Stimulated activated CD4-positive, alpha-beta T cell treated with anti-CD3 and anti-CD28 coated beads, Interleukin-1b, Interleukin-23, amount 100 ng/mL, for 24 hours (primary cell): ENCODE measurements around the gene QRSL1.
A peak's percentile ranks its signal among the peaks of the same experiment; 100 is the strongest.
"Not testable (repeated sequence)": the region's sequence is repeated elsewhere in the genome, so short reads cannot be mapped to it uniquely, and the experiment has no call there.

Experiments used
- DNase-seq, 4 experiments: peaks; one replicate each; pipeline ENCODE4 v3.0.0-alpha.2; 2020; ENCODE audit warnings: low read depth in 4 of 4, low spot score in 1 of 4

QRSL1 gene, protein sequence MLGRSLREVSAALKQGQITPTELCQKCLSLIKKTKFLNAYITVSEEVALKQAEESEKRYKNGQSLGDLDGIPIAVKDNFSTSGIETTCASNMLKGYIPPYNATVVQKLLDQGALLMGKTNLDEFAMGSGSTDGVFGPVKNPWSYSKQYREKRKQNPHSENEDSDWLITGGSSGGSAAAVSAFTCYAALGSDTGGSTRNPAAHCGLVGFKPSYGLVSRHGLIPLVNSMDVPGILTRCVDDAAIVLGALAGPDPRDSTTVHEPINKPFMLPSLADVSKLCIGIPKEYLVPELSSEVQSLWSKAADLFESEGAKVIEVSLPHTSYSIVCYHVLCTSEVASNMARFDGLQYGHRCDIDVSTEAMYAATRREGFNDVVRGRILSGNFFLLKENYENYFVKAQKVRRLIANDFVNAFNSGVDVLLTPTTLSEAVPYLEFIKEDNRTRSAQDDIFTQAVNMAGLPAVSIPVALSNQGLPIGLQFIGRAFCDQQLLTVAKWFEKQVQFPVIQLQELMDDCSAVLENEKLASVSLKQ

DNA sequence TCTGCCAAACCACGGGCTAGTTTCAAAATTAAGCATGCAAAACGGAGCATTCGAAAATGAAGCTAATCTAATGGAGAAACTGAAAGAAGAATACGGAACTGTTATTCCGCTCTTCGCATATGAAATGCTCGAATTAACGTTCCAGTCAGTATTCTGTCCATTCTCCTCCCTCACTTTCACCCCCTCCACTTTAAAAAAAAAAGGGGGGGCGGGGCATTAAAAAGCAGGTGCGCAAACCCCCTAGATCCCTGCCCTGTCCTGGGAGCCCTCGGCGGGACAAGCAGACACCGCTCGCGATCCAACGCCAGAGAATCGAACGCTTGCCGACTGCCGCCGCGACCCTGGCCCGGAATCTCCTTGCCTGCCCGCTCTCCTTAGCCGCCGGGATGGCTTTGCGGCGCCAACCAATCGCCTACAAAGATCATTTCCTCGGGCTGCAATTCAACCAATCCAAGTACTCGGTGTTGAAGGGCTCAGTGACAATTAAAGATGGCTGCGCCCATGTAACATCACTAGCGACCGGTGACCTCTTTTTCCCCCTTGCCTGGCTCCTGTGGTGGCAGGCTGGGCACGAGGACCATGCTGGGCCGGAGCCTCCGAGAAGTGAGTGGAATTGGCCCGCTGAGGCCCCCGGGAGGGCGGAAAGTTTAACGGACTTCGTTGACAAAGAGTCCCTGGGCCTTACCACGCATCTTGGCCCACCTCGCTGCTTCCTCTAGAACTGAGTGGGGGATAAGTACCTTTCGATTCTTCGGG is at the start of gene QRSL1, which contains the start of gene RTN4IP1:
QRSL1 (plus strand) TSS at position 476 of the 756 bp plus-strand sequence; CDS start at position 580, 104 bp downstream.
RTN4IP1 (minus strand) TSS at position 396 of the 756 bp plus-strand sequence. CDS start 477 bp downstream, outside the sequence.
- peak; percentile 54 to 69 (median 60) for DNase-seq

DNA sequence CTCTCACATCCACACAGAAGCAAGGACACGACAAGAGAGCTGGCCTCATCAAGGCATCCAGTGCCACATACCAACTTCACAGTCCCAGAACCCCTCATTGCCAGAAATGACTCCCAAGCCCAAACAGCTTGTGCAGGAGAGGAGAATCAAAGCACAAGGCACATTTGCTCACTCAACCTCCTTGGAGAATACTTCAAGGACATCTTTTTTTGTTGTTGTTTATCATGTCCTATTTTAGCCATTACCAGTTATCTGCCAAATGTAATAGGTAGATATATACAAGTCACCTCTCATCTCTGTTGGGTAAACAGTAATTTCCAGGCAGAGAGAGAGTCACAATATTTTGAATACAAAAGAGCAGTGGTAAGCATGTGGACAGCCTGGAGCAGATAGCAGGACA is 47.9 kb upstream of the QRSL1 start:
- no peak for DNase-seq

DNA sequence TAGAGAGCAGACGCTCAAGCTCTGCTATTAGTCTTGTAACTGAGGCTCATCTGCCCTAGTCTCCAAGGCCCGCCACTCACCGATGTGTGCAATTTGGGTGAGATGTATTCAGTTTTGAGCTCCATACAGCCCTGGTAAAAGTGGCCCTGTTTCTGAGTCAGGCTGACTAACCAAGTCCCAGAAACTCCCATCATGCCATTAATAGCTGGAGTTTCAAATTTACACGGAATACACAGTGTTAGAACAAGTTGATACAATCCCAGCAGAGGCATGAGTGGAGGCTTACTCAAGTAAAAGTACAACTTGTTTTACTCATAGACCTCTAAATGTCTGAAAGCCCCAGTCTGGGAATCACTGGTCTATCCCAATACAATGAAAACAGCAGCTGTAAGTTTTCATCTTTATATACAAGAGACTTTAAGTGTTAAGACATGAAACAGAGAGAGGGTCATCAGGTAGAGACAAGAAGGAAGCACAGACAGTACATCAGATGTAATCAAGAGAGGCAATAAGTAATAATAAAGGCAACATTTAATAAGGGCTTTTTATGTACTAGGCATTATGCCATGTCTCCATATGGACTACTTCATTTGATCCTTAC is 42.5 kb upstream of the QRSL1 start:
- DNase-seq, result no peak

DNA sequence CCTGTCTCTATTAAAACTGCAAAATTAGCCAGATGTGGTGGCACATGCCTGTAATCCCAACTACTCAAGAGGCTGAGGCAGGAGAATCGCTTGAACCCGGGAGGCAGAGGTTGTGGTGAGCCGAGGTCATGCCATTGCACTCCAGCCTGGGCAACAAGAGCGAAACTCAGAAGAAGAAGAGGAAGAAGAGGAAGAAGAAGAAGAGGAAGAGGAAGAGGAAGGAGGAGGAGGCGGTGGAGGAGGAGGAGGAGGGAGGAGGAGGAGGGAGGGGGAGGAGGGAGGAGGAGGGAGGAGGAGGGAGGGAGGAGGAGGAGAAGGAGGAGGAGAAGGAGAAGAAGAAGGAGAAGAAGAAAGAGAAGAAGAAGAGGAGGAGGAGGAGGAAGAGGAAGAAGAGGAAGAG is 40.4 kb upstream of the QRSL1 start:
- not testable (repeated sequence) for DNase-seq

DNA sequence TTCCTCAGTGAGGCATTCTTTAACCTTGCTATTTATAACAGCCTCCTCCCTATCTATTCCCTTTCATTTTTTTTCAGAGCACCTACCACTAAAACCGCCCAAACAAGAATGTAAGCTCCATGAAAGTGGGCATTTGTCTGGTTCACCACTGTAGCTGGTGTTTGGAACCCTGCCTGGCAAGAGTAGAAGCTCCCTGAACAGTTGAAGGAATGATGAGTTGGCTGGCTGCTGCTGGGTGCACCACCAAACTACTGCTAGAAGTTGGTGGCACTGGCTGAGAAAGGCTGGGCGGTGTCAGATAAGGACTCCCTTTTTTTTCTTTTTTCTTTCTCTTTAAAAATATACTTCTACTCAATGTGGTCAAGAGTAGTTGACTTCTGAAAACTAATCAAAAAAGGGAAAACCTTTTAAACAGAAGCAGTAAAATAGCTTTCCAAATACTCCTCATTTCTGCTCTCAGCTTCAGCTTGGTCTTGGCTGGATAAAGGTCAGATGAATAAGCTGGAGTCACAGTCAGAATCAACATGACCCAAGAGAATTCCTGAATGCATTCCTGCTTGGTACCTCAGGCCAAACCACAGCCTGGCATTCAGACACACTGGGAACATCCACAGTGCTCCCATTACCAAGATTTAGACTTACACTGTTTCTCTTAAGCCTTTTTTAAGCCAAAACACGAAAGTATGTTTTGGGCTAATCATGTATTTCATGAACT is 38.1 kb upstream of the QRSL1 start:
- no peak for DNase-seq

DNA sequence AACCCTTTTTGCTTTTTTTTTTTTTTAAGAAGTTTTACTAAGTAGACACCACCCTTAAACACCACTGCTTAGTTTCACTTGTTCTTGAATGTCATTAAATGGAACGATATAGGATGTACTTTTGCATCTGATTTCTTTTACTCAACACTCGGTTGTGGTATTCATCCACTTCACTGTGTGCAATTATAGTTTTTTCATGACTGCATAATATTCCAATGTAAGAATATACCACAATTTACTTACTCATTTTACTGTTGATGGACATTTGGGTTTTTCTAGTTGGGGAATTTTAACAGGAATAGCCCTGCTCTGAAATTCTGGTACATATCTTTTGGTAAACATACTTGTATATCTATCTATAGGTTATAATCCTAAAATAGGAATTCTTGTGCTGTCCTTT is 29.9 kb upstream of the QRSL1 start:
- DNase-seq, result no peak

DNA sequence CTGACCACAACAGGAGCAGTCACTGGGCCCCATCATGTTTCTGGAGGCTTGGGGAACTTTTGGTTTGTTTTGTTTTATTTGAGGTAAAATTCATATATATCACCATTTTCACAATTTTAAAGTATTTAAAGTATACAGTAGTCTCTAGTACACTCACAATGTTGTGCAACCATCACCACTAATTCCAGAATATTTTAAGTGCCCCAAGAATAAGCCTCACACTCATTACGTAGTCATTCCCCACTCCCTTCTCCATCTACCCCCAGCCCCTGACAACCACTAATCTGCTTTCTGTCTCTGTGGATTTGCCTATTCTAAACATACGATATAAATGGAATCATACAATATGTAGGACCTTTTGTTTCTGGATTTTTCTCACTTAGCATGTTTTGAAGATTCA is 29.0 kb upstream of the QRSL1 start:
- DNase-seq, result no peak

DNA sequence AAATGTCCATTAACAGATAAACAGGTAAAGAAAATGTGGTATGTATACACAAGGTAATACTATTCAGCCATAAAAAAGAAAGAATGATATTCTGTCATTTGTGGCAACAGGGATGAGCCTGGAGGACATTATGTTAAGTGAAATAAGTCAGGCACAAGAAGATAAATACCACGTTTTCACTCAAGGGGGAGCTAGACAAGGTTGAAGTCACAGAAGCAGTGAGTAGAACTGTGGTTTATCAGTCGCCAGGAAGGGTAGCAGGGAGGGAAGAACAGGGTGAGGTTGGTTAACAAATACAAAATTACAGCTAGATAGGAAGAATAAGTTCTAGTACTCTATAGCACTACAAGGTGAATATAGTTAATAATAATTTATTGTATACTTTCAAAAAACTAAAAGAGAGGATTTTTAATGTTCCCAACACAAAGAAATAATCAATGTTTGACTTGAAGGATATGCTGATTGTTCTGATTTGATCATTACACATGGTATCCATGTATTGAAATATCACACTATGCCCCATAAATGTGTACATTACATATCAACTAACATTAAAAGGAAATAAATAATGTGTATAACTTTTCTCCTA is 21.2 kb upstream of the QRSL1 start:
- peak in 1 of 4 experiments; percentile 8 for DNase-seq

DNA sequence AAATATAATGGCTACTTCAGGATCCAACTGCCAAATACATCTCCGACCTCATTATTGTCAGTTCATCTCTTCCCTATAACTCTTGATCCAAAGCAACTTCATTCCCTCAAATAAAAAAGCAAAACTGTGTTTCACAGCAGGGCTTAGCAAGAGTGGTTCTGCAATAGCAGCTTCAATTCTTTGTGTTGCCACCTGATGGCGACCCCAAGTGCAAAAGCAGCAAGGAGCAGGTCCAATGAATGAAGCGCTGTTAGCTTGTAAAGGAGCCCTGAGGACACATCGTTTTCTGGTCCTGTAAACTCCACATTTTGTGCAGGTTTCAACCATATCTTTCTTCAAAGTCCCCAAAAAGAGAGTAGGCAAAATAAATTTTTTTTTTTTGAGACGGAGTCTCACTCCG is 19.7 kb upstream of the QRSL1 start:
- DNase-seq, result no peak

DNA sequence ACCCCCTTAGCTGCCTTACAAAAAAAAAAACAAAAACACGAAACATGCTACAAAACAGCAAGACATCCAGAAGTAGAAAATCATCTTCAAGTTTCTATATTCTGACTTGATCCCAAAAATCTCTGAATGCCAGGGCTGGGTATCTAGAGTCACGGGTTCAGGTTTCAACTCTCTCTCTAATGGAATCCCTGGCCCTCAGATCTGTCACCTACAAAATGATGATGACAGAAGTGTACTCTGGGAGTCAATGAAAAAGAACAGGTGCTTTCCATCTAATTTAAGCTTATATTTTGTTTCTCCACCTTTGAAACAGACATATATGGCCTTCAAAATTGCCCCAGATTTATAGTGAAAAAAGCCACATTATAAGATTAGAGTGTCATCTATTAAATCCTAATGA is 18.3 kb upstream of the QRSL1 start:
- no peak for DNase-seq

DNA sequence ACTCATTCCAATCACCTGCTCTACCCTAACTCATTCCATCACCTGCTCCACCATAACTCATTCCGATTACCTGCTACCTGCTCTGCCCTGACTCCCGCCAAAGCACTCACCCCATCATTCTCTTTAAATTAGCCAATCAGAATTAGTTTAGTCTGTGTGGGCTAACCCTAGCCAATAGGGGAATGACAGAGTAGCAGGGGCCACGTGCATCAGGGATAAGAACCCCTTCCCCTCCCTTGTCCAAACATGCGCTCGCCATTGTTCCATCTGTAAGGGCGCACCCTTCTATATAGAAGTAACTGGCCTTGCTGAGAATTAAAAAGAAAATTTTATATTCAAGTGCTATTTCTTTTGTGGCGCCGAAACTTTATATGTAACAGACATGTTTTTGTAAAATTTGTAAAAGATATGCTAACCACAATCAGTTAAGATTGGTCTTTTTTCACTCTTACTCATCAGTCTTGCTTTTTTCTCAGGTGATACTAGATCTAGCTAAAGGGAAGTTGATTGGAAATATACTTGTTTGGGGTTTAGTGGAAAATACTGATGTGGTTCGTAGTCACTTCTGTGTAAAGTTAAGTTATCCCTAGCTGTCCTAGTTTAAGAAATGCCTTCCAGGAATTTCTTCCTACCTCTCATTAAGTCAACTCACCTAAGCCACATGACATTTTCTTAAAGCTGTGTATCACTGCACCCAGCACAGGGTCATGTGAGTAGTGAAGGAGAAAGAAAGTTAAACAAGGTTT is 16.5 kb upstream of the QRSL1 start:
- DNase-seq, result no peak

DNA sequence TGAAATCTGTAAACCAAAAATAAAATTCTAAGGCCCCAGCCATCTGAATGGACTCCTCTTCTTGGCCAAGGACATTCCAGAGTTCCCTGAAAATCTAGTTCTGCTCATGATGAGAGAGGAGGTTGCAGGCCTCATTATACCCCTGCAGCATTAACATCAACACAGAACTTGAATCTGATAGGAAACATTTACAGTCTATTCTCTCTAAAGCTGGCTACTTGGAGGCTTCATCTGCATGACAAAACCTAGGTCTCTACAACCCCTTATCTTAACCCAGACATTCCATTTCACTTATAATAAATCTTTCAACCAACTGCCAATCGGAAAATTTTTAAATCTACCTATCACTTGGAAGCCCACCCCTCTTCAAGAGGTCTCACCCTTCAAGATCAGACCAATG is 15.8 kb upstream of the QRSL1 start:
- DNase-seq, result no peak

DNA sequence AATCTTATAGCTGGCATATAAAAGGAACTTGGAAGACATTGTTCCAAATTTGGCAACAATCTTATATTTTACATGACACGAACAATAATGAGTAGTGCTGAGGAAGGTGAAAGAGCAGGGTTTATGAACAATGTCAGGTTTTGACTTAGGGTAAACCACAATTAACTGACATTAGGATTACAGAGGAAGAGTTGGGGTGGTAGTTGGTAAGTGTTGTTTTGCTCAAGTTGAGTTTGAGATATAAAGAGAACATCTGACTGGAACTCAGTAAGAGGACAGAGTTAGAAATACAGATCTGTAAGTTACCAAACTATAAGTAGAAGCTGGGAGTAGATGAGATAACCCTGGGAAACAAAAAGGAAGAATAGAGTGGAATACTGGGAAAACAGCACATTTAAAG is 15.2 kb upstream of the QRSL1 start:
- DNase-seq, result no peak

DNA sequence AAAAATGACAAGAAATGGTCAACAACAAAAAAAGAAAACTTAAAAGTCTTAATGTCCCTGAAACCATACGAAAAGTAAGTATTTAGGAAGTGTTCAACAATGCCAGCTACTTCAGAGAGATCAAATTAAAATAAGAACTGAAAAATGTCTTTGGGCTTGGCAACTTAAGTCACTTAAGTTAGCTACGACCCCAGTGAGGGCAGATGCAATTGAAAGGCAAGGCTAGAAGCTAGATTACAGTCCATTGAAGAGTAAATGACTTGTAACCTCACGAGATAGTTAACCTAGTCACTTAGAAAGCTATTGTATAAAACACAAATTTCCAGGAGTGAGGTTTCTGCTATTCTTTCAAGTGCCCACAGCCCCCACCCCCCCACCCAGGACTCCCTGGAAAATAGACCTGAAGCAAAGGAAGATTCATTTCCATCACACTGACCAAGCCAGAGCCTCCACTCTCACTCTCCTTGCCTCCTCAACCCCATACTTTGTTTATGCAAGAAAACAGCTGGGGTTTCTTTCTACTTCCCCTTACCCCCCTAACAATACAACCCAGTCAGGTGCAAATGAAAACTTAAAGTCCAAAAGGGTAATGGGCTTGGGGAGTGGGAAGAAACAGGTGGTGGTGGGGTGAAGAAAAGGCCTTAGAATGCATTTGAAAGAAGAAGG is 14.7 kb upstream of the QRSL1 start:
- DNase-seq, result no peak

DNA sequence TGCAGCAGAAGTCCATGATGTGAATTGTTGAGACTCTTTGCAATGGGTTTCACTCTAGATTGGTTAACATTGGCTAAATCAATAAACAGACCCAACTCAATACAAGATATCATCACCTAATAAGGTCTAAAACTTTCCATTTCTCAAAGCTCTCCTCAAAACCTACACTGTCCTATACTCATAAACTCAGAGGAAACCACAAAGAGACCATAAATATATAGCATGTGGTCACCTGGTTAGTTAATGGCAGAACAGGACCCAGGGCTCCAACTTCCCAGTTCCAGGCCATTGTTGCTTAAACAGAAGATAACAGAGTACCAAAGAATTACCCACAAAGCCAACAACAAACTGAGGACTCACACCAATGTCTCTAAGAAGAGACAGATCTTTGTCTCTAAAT is 12.1 kb upstream of the QRSL1 start:
- DNase-seq, result no peak

DNA sequence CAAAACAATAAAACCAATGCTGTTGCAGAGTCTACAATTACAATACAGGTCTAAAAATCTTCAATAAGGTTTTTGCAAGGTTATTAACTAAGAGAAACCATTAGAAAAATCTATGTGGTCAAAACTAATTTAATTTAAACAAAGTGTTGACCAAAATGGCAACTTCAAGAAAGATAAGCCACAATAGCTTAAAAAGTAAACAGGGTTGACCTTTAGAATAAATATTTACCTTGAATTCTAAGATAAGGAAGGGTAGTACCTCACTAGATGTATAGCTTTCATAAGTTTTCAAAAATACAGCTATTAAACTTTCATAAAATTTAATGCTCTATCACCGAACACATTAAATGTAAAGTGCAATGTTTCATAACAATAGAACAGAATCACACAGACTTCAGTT is 11.5 kb upstream of the QRSL1 start:
- no peak for DNase-seq

DNA sequence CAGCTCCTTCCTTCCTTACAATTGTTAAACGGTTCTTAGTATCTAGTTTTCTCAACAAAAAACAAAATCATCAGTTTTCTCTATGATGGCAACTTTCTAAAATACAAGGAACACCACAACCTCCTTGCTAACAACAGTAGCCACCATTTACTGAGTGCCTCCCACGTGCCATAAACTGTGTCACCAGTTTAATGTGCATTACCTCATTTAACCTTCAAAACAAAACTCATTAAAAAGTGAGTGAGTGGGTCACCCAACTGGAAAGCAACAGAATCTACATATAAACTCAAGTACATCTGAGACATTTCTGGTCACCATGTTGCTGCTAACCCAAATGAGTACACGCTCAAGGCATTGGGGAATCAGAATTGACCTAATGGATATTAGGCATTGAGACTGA is 11.1 kb upstream of the QRSL1 start:
- DNase-seq, result no peak

DNA sequence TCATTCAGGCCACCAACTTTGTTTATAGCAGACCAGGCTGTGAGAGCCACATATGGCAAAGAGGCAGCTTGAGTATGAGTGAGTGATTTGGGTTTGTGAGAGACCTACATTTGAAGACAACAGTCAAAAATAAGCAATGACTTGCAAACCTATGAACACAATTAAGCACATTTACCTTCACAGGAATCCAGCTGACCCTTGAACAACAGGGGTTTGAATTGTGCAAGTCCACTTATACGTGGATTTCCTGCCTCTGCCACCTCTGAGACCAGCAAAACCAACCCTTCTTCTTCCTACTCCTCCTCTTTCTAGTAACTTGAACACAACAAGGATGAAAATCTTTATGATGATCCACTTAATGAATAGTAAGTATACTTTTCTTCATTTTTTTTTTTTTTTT is 10.2 kb upstream of the QRSL1 start:
- no peak for DNase-seq

DNA sequence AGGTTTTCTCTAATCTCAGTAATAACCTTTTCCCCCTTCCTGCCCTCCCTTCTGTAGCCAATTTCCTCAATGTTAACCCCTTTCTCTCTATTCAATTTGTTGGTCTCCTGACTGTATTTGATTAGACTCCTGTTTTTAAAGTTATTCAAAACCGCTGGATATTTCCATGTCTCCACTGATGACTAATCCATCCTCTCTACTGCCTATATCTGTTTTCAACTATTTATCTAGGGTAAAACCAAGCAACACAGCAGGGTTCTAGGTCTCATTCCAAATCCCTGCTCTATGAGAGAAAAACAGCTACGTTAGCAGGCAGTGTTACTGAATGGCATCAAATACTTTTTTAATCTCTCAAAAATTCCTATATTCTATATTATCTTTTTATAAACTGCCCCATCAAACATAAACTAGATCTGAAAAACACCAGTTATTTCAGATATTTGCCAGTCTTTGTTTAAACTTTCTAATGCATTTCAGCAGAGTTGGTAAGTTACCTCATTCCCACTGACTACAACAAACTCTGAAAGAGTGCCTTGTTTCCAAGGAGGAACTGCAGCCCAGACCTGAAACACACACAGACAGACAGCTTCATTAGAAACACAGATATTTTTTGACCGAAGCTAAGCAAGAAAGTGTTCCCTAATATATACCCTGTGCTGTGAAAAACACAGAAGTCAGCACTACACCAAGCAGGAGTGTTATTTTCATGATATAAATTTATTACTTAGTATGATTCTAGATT is 8.3 kb upstream of the QRSL1 start:
- DNase-seq, result no peak
